SK-N-SH treated with all-trans-retinoic acid at 6 μM for 48 hours (cell line): ENCODE data around the gene APOA1.

Experiments
- CREB5 ChIP-seq: fragments of 250-450 bp; sonication (Bioruptor Pico); IDR thresholded peaks from 2 replicates; pipeline ENCODE4 v1.5.1; 2020; ENCODE audit warnings: low read depth, mild to moderate bottlenecking, moderate library complexity
- TOX ChIP-seq: fragments of 250-450 bp; sonication (Bioruptor Pico); IDR thresholded peaks from 2 replicates; pipeline ENCODE4 v1.8.0; 2021; ENCODE audit warnings: mild to moderate bottlenecking, moderate library complexity, borderline replicate concordance
- ZFP3 ChIP-seq: fragments of 250-450 bp; sonication (Bioruptor Pico); IDR thresholded peaks from 2 replicates; pipeline ENCODE4 v1.5.0; 2020; ENCODE audit warnings: mild to moderate bottlenecking, moderate library complexity

DNA sequence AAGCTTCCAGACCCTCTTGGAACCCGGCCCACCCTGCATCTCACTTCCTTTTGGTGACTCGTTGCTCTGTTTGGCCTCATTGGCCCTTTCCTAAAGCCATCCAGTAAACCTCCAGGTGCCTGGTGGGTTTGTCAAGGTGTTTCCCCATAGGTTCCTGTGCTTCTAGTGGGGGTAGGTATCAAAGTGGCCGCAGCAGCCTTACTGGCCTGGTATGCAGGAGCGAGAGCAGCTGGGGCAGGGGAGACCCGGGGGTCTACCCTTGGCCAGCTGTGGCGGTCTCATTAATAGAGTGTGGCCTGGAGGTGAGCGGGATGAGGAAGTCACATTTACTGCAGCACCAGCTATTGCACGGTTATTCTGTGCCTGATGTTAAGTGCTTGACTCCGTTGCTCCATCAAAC, 18.4 kb downstream of the APOA1 start:
- TF ChIP-seq CREB5 (CRISPR knock-in tag) (no peak), TOX (CRISPR knock-in tag) (no peak), ZFP3 (CRISPR knock-in tag) (no peak)
